Ovary (tissue), 9 donors: ENCODE data around the gene CEP41. TPM values are rescaled to one million over a fixed set of nuclear protein-coding genes. Genes with fewer than 3 reads are reported as not detected.

Experiments
- DNase-seq, 5 donors: peaks; one replicate each; pipeline ENCODE4 v3.0.0-alpha.2; 2019 to 2020
- H3K27ac ChIP-seq, 2 donors: fragments of 200-600 bp; one replicate each; pipeline versions ENCODE4 v1.5.1 to v1.8.0; 2019 to 2022
- H3K27me3 ChIP-seq: fragments of 200-600 bp; one replicate; pipeline ENCODE4 v1.8.0; 2022
- H3K36me3 ChIP-seq: fragments of 200-600 bp; sonication (generic); one replicate; pipeline ENCODE4 v1.5.1; 2019
- H3K4me1 ChIP-seq: one replicate; pipeline ENCODE4 v1.8.1; 2013; ENCODE audit warnings: mild to moderate bottlenecking, moderate library complexity; ENCODE audit not compliant: insufficient read depth
- H3K4me3 ChIP-seq: fragments of 200-600 bp; sonication (generic); one replicate; pipeline ENCODE4 v1.5.1; 2017
- H3K9me3 ChIP-seq, 2 donors: fragments of 200-600 bp in 1 of 2; sonication (generic) in 1 of 2; one replicate each; pipeline versions ENCODE4 v1.5.1 to v1.8.1; 2013 to 2019; ENCODE audit warnings: mild to moderate bottlenecking in 1 of 2, moderate library complexity in 1 of 2
- EP300 ChIP-seq: sonication (generic); formaldehyde crosslinking; IDR thresholded peaks from one replicate; pipeline ENCODE4 v1.6.1; 2017; ENCODE audit warnings: antibody characterized with exemption
- POLR2A ChIP-seq: fragments of 450-650 bp; IDR thresholded peaks from one replicate; pipeline ENCODE4 v1.6.1; 2017; ENCODE audit warnings: antibody characterized with exemption, mild to moderate bottlenecking, moderate library complexity
- WGBS, 3 donors: extraction: QIAGEN DNeasy Blood & Tissue Kit in 1 of 3; methylation state at CpG; one replicate each; pipeline versions ENCODE4 v1.1.5 to v1.1.7; 2013 to 2017; 5-methylcytosine and 5-hydroxymethylcytosine counted together
- intact Hi-C, 4 donors: fragments of 100-400 bp; cut with DNase I; formaldehyde crosslinking; loops; one replicate each; pipeline versions ENCODE4 v1.11.0 to v1.15.1; 2022 to 2023
- polyA plus RNA-seq, 2 donors: library from polyadenylated mRNA; stranded (reverse); fragments of 200-250 nt in 1 of 2; fragments of 350-450 nt in 1 of 2; fragmentation: Illumina TruSeq in 1 of 2; extraction: RNeasy Lipid Tissue Mini Kit (QIAGEN cat#74804) in 1 of 2; gene quantifications; one replicate each; pipeline ENCODE4 v1.2.3, GENCODE V29; 2013 to 2014
- total RNA-seq, 7 donors: library from RNA; depleted of rRNA in 2 of 7; stranded (reverse); fragments of >200 nt in 2 of 7; fragmentation: NEBNext Ultra II Directional in 3 of 7; extraction: Animal tissue kit (Norgen Biotek cat#: 25700) in 3 of 7; gene quantifications; one replicate each; pipeline versions ENCODE4 v1.1.0 to v1.2.4, GENCODE V29; 2016 to 2023
- TF ChIP-seq, protein P1 (sequence below), 3 donors: fragments of 450-650 bp in 2 of 3; fragments of 200-600 bp in 1 of 3; IDR thresholded peaks; one replicate each; pipeline versions ENCODE4 v1.5.1 to v1.8.0; 2016 to 2022; ENCODE audit warnings: antibody characterized with exemption in 3 of 3, mild to moderate bottlenecking in 1 of 3
- donor health status: DM: no; HTN: no; CAD: no; lungs with moderate emphysema.
- donor health status: DM: no; HTN: no; CAD: no.
- donor health status: Bipolar disorder and iron deficiency.
- donor health status: DM: yes; HTN: yes; CAD: no.
- donor health status: DM: no; HTN: no; CAD: no.
- donor health status: DM: yes; HTN: yes; CAD: no.

Gene CEP41
- total and polyA plus RNA-seq, 9 donors: 1.8 to 21.3 (median 10.5) TPM

DNA sequence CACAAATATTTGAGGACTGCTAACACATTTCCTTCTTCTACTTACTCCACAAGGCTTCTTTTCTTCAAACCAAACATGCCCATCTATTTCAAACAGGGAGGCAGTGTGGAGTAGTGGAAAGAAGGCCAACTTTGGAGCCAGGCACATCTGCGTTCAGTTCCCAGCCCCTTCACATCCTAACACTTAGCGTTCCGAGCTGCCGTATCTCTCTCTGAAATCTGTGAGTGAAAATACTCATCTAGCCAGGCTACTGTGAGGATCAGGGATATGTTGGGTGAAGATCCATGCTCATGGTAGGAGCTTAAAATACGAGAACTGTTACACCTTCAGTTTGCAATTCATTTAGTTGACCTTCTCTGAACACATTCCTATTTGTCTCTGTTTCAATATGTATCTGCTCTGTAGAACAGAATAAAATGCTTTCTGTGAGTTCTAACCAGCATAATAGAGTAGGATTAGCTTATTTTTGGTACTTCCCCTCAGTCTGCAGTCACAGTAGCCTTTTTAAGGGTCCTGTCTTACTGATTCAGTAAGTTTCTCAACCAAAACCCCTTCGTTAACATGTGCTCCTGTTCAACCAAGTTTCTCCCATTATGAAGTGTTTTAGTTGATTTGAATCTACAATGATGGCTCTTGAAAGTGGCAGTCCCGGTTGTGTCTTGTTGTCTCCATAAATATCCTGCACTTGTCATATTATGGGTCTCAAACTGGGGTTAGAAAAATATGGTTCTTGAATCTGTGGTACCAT lies 47.8 kb upstream of the CEP41 start:
- Histone ChIP-seq H3K36me3 (no peaks in the 10 kb centered on the region), H3K27ac (peak overlapping the region in 1 of 2 donors; percentile 35), H3K27me3 (no peaks in the 10 kb centered on the region), H3K9me3 (no peaks in the 10 kb centered on the region), H3K4me3 (no peak overlapping the region), H3K4me1 (peaks cover 5% of the 10 kb centered on the region)
- DNase-seq: no peak
- TF ChIP-seq POLR2A (no peak), EP300 (no peak)
- TF ChIP-seq, protein P1, sequence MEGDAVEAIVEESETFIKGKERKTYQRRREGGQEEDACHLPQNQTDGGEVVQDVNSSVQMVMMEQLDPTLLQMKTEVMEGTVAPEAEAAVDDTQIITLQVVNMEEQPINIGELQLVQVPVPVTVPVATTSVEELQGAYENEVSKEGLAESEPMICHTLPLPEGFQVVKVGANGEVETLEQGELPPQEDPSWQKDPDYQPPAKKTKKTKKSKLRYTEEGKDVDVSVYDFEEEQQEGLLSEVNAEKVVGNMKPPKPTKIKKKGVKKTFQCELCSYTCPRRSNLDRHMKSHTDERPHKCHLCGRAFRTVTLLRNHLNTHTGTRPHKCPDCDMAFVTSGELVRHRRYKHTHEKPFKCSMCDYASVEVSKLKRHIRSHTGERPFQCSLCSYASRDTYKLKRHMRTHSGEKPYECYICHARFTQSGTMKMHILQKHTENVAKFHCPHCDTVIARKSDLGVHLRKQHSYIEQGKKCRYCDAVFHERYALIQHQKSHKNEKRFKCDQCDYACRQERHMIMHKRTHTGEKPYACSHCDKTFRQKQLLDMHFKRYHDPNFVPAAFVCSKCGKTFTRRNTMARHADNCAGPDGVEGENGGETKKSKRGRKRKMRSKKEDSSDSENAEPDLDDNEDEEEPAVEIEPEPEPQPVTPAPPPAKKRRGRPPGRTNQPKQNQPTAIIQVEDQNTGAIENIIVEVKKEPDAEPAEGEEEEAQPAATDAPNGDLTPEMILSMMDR (IDR thresholded peaks at IDR 0.05): no peak
- WGBS, 3 donors: 55 to 63% (median 59%) methylated on average over 7 of the region's 7 CpGs
- intact Hi-C loops: no loop called here

DNA sequence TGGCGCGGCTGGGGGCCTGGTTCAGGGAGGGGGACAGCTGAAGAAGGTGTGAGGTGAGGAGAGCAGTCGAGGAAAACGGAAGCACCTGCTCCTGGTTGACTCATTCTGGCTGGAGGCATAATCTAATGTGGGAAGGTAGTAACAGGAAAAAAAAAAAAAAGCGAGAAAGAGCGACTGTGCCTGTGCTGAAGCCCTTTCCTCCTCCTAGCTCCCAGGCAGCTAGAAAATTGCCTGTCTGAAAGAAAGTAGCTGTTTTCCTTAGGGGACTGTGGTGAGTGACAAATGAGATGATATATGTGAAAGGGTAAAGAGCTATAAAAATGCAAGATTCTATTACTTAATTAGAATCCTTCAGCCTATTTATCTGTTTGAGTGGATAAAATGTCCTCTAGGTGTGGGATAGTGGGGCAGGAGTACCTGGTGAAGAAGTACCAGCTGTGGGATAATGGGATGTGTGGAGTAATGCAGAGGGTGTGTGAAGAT lies 46.2 kb upstream of the CEP41 start:
- intact Hi-C loops: no loop called here

DNA sequence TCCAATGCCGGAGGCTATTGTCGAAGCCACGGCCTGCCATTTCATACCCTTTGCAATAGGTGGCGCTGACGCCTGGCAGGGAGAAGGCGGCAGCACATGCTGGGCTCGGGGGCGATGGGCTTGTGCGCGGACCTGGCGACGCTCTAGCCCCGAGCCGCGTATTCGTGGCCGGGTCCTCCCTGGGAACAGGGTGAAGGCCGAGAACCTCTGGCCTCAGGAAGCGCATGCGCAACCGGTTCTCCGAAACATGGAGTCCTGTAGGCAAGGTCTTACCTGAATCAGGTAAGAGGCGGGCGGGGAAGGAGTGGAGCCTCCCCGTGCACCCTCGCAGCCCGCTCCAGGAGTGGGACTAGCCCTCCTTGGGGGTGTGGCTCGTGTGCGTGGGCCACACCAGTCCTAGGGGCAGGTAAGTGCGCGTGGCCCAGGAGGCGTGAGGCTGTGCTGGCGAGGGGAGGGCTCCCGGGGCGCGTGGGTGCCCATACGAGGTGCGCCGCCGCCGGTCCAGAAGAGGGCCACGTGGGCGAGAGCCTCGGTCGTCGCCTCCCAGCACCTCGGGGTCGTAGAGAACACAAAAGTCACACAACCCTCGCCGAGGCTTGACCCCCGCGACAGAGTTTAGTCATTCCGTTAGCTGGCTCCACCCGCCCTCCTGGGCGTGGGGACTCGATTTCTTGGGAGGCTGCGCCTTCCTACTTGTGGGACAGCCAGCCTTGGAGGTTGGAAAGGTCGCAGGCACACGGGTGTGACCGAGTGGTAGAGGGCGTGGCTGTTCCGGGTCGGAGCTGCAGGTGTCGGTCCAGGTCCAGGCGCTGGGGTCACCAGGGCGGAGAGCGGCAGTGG lies 45.5 kb upstream of the CEP41 start:
- no peak for TF ChIP-seq EP300
- no peak for TF ChIP-seq POLR2A
- TF ChIP-seq, protein P1 (IDR thresholded peaks at IDR 0.05): peak; percentile 39 to 74 (median 65)
- Histone ChIP-seq H3K4me3 (peak overlapping the region; percentile 41), H3K9me3 (no peaks in the 10 kb centered on the region), H3K27ac (peak overlapping the region; percentile 19 to 86), H3K27me3 (no peaks in the 10 kb centered on the region), H3K4me1 (peaks cover 5% of the 10 kb centered on the region), H3K36me3 (no peaks in the 10 kb centered on the region)
- WGBS, 3 donors: 25 to 46% (median 26%) methylated on average over 39 to 67 of the region's 67 CpGs
- DNase-seq: peak; percentile 80 to 90 (median 85)
- intact Hi-C loops: no loop called here

More for the DNA sequence above, 46.2 kb upstream of the CEP41 start:
- no peak for DNase-seq
- Histone ChIP-seq H3K27ac (peak overlapping the region; percentile 19 to 86), H3K4me1 (peaks cover 5% of the 10 kb centered on the region), H3K9me3 (no peaks in the 10 kb centered on the region), H3K27me3 (no peaks in the 10 kb centered on the region), H3K4me3 (peak overlapping the region; percentile 41), H3K36me3 (no peaks in the 10 kb centered on the region)
- 39 to 55% (median 54%) methylated on average over 6 of the region's 6 CpGs for WGBS, 3 donors
- TF ChIP-seq, protein P1 (IDR thresholded peaks at IDR 0.05): no peak
- TF ChIP-seq POLR2A (no peak), EP300 (no peak)

DNA sequence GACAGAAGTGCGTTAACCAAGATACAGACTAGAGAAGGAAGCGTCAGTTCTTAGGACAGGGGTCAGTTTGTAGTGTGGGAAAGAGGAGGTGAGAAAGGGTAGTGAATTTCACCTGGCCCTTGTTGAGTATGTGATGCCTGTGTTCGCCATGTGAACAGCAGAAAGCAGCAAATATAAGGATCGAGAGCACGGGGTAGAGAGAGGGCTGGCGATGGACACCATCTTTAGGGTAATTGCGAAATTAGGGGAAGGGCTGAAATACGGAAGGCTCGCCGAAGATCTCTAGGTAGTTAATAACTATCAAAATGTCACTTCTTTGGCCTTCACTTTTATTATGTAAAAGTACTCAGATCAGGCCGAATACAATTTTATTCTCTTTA lies 44.9 kb upstream of the CEP41 start:
- no peak for DNase-seq
- Histone ChIP-seq H3K27me3 (no peaks in the 10 kb centered on the region), H3K4me3 (peak overlapping the region; percentile 41), H3K27ac (peak overlapping the region; percentile 19 to 86), H3K9me3 (no peaks in the 10 kb centered on the region), H3K36me3 (no peaks in the 10 kb centered on the region), H3K4me1 (peaks cover 5% of the 10 kb centered on the region)
- WGBS, 3 donors: 72 to 78% (median 75%) methylated on average over 11 of the region's 11 CpGs
- TF ChIP-seq, protein P1 (IDR thresholded peaks at IDR 0.05): no peak
- TF ChIP-seq EP300 (no peak), POLR2A (no peak)
- intact Hi-C loops: no loop called here
